Mononuclear cell (primary cell): ENCODE results near the gene DUSP28. TPM values are rescaled to one million over a fixed set of nuclear protein-coding genes. Genes with fewer than 3 reads are reported as not detected.
"Not testable (repeated sequence)": the region's sequence is repeated elsewhere in the genome, so short reads cannot be mapped to it uniquely, and the experiment has no call there.

ENCODE experiments used
- H3K27me3 ChIP-seq: 2 replicates; pipeline ENCODE4 v1.6.0; 2011; ENCODE audit warnings: low read length, control low read depth; ENCODE audit not compliant: insufficient read depth
- H3K4me1 ChIP-seq: 2 replicates; pipeline ENCODE4 v1.5.1; 2011; ENCODE audit warnings: mild to moderate bottlenecking, low read length, control low read depth; ENCODE audit not compliant: insufficient read depth
- H3K4me3 ChIP-seq: 2 replicates; pipeline ENCODE4 v1.5.1; 2011; ENCODE audit warnings: mild to moderate bottlenecking, low read length, moderate library complexity
- H3K9me3 ChIP-seq: 2 replicates; pipeline ENCODE4 v1.5.1; 2011; ENCODE audit warnings: low read depth, mild to moderate bottlenecking, control low read depth, low read length
- total RNA-seq: library from RNA; depleted of rRNA; stranded (reverse); fragments of >200 nt; gene quantifications from one replicate; pipeline ENCODE4 v1.2.3, GENCODE V29; 2012

DUSP28 gene
- total RNA-seq, 1 donor = 12.1 TPM

GRCh38 chr2:240522406-240522805, 37.8 kb upstream of the DUSP28 start:
- Histone ChIP-seq H3K4me1 (no peaks in the 10 kb centered on the region), H3K4me3 (no peak overlapping the region), H3K9me3 (peaks cover 6% of the 10 kb centered on the region)

GRCh38 chr2:240523451-240524281, 36.5 kb upstream of the DUSP28 start:
- H3K4me1 ChIP-seq = no peaks in the 10 kb centered on the region
- H3K27me3 ChIP-seq = no peaks in the 10 kb centered on the region
- H3K9me3 ChIP-seq = peaks cover 6% of the 10 kb centered on the region
- no peak overlapping the region for H3K4me3 ChIP-seq

More at GRCh38 chr2:240522406-240522805, 37.8 kb upstream of the DUSP28 start:
- no peaks in the 10 kb centered on the region for H3K27me3 ChIP-seq

- H3K27me3 ChIP-seq = no peaks in the 10 kb centered on the region
- H3K4me1 ChIP-seq = no peaks in the 10 kb centered on the region
- peaks cover 6% of the 10 kb centered on the region for H3K9me3 ChIP-seq
- H3K4me3 ChIP-seq = no peak overlapping the region
Measured at GRCh38 chr2:240524963-240525718, 35.0 kb upstream of the DUSP28 start.

GRCh38 chr2:240525802-240526201, 34.4 kb upstream of the DUSP28 start:
- H3K4me1 ChIP-seq = no peaks in the 10 kb centered on the region
- no peaks in the 10 kb centered on the region for H3K27me3 ChIP-seq
- peaks cover 6% of the 10 kb centered on the region for H3K9me3 ChIP-seq

GRCh38 chr2:240526521-240526920, 33.6 kb upstream of the DUSP28 start:
- Histone ChIP-seq H3K9me3 (peaks cover 13% of the 10 kb centered on the region), H3K27me3 (no peaks in the 10 kb centered on the region), H3K4me1 (no peaks in the 10 kb centered on the region), H3K4me3 (no peak overlapping the region)

More at GRCh38 chr2:240525802-240526201, 34.4 kb upstream of the DUSP28 start:
- H3K4me3 ChIP-seq = no peak overlapping the region

- no peaks in the 10 kb centered on the region for H3K4me1 ChIP-seq
- no peak overlapping the region for H3K4me3 ChIP-seq
- no peaks in the 10 kb centered on the region for H3K27me3 ChIP-seq
- peaks cover 20% of the 10 kb centered on the region for H3K9me3 ChIP-seq
Measured at GRCh38 chr2:240527153-240527750, 32.9 kb upstream of the DUSP28 start.

GRCh38 chr2:240528406-240529040, 31.6 kb upstream of the DUSP28 start:
- no peaks in the 10 kb centered on the region for H3K27me3 ChIP-seq
- H3K4me3 ChIP-seq = no peak overlapping the region
- no peaks in the 10 kb centered on the region for H3K4me1 ChIP-seq
- H3K9me3 ChIP-seq = peaks cover 26% of the 10 kb centered on the region

GRCh38 chr2:240529344-240529999, 30.7 kb upstream of the DUSP28 start:
- Histone ChIP-seq H3K4me3 (no peak overlapping the region), H3K27me3 (no peaks in the 10 kb centered on the region), H3K4me1 (no peaks in the 10 kb centered on the region), H3K9me3 (peaks cover 26% of the 10 kb centered on the region)

- Histone ChIP-seq H3K9me3 (peaks cover 20% of the 10 kb centered on the region), H3K4me3 (no peak overlapping the region), H3K4me1 (no peaks in the 10 kb centered on the region)
Measured at GRCh38 chr2:240530181-240530580, 30.0 kb upstream of the DUSP28 start.

GRCh38 chr2:240531038-240531437, 29.1 kb upstream of the DUSP28 start:
- no peaks in the 10 kb centered on the region for H3K4me1 ChIP-seq
- H3K9me3 ChIP-seq = peaks cover 20% of the 10 kb centered on the region
- H3K4me3 ChIP-seq = no peak overlapping the region
- H3K27me3 ChIP-seq = no peaks in the 10 kb centered on the region

More at GRCh38 chr2:240530181-240530580, 30.0 kb upstream of the DUSP28 start:
- H3K27me3 ChIP-seq = no peaks in the 10 kb centered on the region

- H3K27me3 ChIP-seq = no peaks in the 10 kb centered on the region
- no peaks in the 10 kb centered on the region for H3K4me1 ChIP-seq
- H3K4me3 ChIP-seq = no peak overlapping the region
- peaks cover 20% of the 10 kb centered on the region for H3K9me3 ChIP-seq
Measured at GRCh38 chr2:240532031-240532775, 28.0 kb upstream of the DUSP28 start.

- Histone ChIP-seq H3K27me3 (no peaks in the 10 kb centered on the region), H3K9me3 (no peaks in the 10 kb centered on the region), H3K4me3 (no peak overlapping the region), H3K4me1 (no peaks in the 10 kb centered on the region)
Measured at GRCh38 chr2:240538031-240538780, 22.0 kb upstream of the DUSP28 start.

- H3K9me3 ChIP-seq, H3K27me3 ChIP-seq, H3K4me3 ChIP-seq, H3K4me1 ChIP-seq: not testable (repeated sequence)
Measured at GRCh38 chr2:240539101-240539500, 21.1 kb upstream of the DUSP28 start.
